Measurements from ENCODE around the gene WDR49.

WDR49 gene

GRCh38 chr3:167675848-167676247 is 22.1 kb upstream of the WDR49 start:
- H3K4me1 ChIP-seq (ENCODE audit: control insufficient read depth, insufficient read depth, low read length): no peaks in the 10 kb centered on the region
- peaks cover 5 to 40% of the 10 kb centered on the region in 2 experiments; a peak in 2 of 3 replicates for H3K36me3 ChIP-seq (ENCODE audit: control insufficient read depth in 2 of 2, insufficient read depth in 1 of 2, low read length in 2 of 2)
- H3K27ac ChIP-seq (ENCODE audit: extremely low read depth, low read depth, low read length): no peak overlapping the region
- TF ChIP-seq ZNF133 (tag by site-specific recombination; IDR thresholded peaks at IDR 0.05) (peak; percentile 93), ZNF239 (tag by site-specific recombination; IDR thresholded peaks at IDR 0.05) (no peak), ZNF626 (tag by site-specific recombination; IDR thresholded peaks at IDR 0.05) (0 out of 2 replicates have a peak, but pooled peaks have one; percentile 23)
- ChIA-PET CTCF (interaction anchor here (0.7 to 1.7 kb wide), 2 partner anchors 224 to 296 kb away, joined by 3 to 4 read pairs; partner anchors contain the start of gene ZBBX), POLR2A (no interaction called here)
- H3K4me3 ChIP-seq (ENCODE audit: low read depth, low read length): no peak overlapping the region
- no peaks in the 10 kb centered on the region for H3K9me3 ChIP-seq (ENCODE audit: control insufficient read depth, insufficient read depth, low read depth, low read length)

DNA sequence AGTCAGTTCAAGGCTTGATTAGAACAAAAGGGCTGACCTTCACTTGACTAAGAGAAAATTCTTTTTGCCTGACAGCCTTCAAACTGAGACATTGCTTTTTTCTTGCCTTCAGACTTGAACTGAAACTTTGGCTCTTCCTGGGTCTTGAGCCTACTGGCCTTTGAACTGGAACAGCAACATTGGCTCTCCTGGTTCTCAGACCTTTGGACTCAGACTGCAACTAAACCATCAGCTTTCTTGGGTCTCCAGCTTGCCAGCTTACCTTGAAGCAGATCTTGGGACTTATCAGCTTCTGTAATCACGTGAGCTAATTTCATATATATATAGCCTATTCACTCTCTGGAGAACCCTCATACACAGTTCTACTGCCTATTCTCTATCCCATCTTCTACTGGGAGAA is 19.5 kb upstream of the WDR49 start:
- ChIA-PET POLR2A (no interaction called here), CTCF (interaction anchor here (2.0 kb wide), 1 partner anchor 12 kb away, joined by 8 read pairs; no protein-coding TSS in a partner anchor)
- TF ChIP-seq ZNF416 (tag by site-specific recombination; IDR thresholded peaks at IDR 0.05): no peak
- no peak for TF ChIP-seq KLF7 (tag by site-specific recombination; IDR thresholded peaks at IDR 0.05; ENCODE audit: borderline replicate concordance)
- no peak for TF ChIP-seq YY1 (tag by site-specific recombination; IDR thresholded peaks at IDR 0.05)
- no peak for TF ChIP-seq KLF1 (tag by site-specific recombination; IDR thresholded peaks at IDR 0.05)
- Histone ChIP-seq H3K27ac (ENCODE audit: extremely low read depth, low read depth, low read length) (no peak overlapping the region), H3K36me3 (ENCODE audit: control insufficient read depth in 2 of 2, insufficient read depth in 1 of 2, low read length in 2 of 2) (peaks cover 5 to 31% of the 10 kb centered on the region in 2 experiments; a peak in 2 of 3 replicates), H3K9me3 (ENCODE audit: control insufficient read depth, insufficient read depth, low read depth, low read length) (no peaks in the 10 kb centered on the region), H3K4me1 (ENCODE audit: control insufficient read depth, insufficient read depth, low read length) (no peaks in the 10 kb centered on the region), H3K4me3 (ENCODE audit: low read depth, low read length) (no peak overlapping the region)

GRCh38 chr3:167671878-167672427 is 18.2 kb upstream of the WDR49 start:
- POLR2A ChIA-PET: no interaction called here
- Histone ChIP-seq H3K4me3 (ENCODE audit: low read depth, low read length) (no peak overlapping the region), H3K4me1 (ENCODE audit: control insufficient read depth, insufficient read depth, low read length) (no peaks in the 10 kb centered on the region), H3K27ac (ENCODE audit: extremely low read depth, low read depth, low read length) (no peak overlapping the region), H3K36me3 (ENCODE audit: control insufficient read depth in 2 of 2, insufficient read depth in 1 of 2, low read length in 2 of 2) (peaks cover 5 to 31% of the 10 kb centered on the region in 2 experiments; a peak in 2 of 3 replicates), H3K9me3 (ENCODE audit: control insufficient read depth, insufficient read depth, low read depth, low read length) (no peaks in the 10 kb centered on the region)
- 0 out of 2 replicates have a peak, but pooled peaks have one; percentile 33 for TF ChIP-seq SCRT2 (tag by site-specific recombination; IDR thresholded peaks at IDR 0.05)
- no peak for TF ChIP-seq ZNF157 (tag by site-specific recombination; IDR thresholded peaks at IDR 0.05)
- peak; percentile 98 for TF ChIP-seq ZNF530 (tag by site-specific recombination; IDR thresholded peaks at IDR 0.05; ENCODE audit: low read depth)
- CTCF ChIA-PET: interaction anchor here (0.9 to 1.1 kb wide), 2 partner anchors 11 to 13 kb away, joined by 3 to 4 read pairs; no protein-coding TSS in a partner anchor

GRCh38 chr3:167669699-167670098 is 16.0 kb upstream of the WDR49 start:
- no peaks in the 10 kb centered on the region for H3K9me3 ChIP-seq (ENCODE audit: control insufficient read depth, insufficient read depth, low read depth, low read length)
- H3K27ac ChIP-seq (ENCODE audit: extremely low read depth, low read depth, low read length): no peak overlapping the region
- H3K4me1 ChIP-seq (ENCODE audit: control insufficient read depth, insufficient read depth, low read length): no peaks in the 10 kb centered on the region
- peaks cover 0 to 15% of the 10 kb centered on the region in 2 experiments; a peak in 1 of 3 replicates for H3K36me3 ChIP-seq (ENCODE audit: control insufficient read depth in 2 of 2, insufficient read depth in 1 of 2, low read length in 2 of 2)
- ChIA-PET CTCF (interaction anchor here (0.7 to 1.1 kb wide), 2 partner anchors 14 to 893 kb away, joined by 3 to 4 read pairs; no protein-coding TSS in a partner anchor), POLR2A (no interaction called here)
- H3K4me3 ChIP-seq (ENCODE audit: low read depth, low read length): no peak overlapping the region
- TF ChIP-seq, protein P1, sequence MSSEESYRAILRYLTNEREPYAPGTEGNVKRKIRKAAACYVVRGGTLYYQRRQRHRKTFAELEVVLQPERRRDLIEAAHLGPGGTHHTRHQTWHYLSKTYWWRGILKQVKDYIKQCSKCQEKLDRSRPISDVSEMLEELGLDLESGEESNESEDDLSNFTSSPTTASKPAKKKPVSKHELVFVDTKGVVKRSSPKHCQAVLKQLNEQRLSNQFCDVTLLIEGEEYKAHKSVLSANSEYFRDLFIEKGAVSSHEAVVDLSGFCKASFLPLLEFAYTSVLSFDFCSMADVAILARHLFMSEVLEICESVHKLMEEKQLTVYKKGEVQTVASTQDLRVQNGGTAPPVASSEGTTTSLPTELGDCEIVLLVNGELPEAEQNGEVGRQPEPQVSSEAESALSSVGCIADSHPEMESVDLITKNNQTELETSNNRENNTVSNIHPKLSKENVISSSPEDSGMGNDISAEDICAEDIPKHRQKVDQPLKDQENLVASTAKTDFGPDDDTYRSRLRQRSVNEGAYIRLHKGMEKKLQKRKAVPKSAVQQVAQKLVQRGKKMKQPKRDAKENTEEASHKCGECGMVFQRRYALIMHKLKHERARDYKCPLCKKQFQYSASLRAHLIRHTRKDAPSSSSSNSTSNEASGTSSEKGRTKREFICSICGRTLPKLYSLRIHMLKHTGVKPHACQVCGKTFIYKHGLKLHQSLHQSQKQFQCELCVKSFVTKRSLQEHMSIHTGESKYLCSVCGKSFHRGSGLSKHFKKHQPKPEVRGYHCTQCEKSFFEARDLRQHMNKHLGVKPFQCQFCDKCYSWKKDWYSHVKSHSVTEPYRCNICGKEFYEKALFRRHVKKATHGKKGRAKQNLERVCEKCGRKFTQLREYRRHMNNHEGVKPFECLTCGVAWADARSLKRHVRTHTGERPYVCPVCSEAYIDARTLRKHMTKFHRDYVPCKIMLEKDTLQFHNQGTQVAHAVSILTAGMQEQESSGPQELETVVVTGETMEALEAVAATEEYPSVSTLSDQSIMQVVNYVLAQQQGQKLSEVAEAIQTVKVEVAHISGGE (tag by site-specific recombination; conservative IDR thresholded peaks at IDR 0.05; ENCODE audit: low read depth): no peak
- TF ChIP-seq ZNF416 (tag by site-specific recombination; IDR thresholded peaks at IDR 0.05): no peak
- TF ChIP-seq ZNF558 (tag by site-specific recombination; IDR thresholded peaks at IDR 0.05): no peak
- no peak for TF ChIP-seq ZNF624 (tag by site-specific recombination; IDR thresholded peaks at IDR 0.05)

Data from HEK293 (cell line).